Measurements from ENCODE around the gene ABLIM3.

DNA sequence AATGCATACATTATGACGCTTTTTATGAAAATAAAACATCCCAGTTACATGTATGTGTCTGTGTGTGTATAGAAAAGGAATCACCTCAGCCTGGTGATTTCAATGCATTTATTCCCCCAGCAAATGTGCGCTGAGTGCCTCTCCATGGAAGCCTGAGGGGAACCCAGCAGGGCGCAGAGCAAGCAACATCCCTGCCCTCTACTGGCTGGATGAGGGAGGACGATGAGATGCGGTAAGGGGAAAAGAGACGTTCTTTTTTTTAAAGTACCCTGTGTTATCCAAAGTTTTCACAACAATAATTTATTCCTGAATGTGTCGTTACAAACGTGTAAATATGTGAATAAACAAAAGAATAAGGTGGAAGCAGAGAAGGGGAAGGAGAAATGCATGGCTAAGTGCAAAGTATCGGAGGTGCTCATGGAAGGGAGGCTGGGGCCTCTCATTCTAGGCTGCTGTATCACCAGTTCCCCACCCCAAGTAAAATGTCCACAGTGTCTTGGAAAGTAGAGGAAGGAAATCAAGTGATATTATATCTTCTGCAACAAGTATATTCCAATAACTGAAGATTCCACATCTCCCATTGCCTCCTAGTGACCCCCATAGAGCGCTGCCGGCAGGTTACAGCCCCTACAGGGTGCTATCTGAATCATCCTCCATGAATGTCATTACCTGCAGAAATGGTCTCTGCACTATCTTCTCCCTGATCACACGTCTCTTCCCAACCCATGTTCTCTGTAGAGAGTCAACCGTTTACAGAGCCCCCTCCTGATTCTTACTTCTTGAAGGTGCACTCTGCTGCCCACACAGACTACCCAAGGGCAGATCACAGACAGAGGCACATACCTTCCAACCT lies 13.0 kb upstream of the ABLIM3 start:
- TF ChIP-seq EZH2phosphoT487 (IDR thresholded peaks at IDR 0.05; ENCODE audit: borderline replicate concordance, low read depth, low read length): no peak
- TF ChIP-seq, protein P1, sequence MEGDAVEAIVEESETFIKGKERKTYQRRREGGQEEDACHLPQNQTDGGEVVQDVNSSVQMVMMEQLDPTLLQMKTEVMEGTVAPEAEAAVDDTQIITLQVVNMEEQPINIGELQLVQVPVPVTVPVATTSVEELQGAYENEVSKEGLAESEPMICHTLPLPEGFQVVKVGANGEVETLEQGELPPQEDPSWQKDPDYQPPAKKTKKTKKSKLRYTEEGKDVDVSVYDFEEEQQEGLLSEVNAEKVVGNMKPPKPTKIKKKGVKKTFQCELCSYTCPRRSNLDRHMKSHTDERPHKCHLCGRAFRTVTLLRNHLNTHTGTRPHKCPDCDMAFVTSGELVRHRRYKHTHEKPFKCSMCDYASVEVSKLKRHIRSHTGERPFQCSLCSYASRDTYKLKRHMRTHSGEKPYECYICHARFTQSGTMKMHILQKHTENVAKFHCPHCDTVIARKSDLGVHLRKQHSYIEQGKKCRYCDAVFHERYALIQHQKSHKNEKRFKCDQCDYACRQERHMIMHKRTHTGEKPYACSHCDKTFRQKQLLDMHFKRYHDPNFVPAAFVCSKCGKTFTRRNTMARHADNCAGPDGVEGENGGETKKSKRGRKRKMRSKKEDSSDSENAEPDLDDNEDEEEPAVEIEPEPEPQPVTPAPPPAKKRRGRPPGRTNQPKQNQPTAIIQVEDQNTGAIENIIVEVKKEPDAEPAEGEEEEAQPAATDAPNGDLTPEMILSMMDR (conservative IDR thresholded peaks at IDR 0.05; ENCODE audit: low read length): peak; percentile 81

All from OCI-LY7 (cell line).